Lung (tissue), 12 donors: ENCODE data around the gene B3GALT4. TPM values are rescaled to one million over a fixed set of nuclear protein-coding genes. Genes with fewer than 3 reads are reported as not detected.

Source experiments
- ATAC-seq: fragments of 200-7000 bp; cut with Tn5 transposase; one replicate; pipeline ENCODE4 v1.9.1; 2020; ENCODE audit warnings: moderate number of reproducible peaks; ENCODE audit not compliant: insufficient read depth, low FRiP score
- DNase-seq, 3 donors: peaks; one replicate each; pipeline ENCODE4 v3.0.0-alpha.2; 2013 to 2017
- H3K27ac ChIP-seq, 2 donors: one replicate each; pipeline ENCODE4 v1.5.1; 2013; ENCODE audit warnings: mild to moderate bottlenecking in 2 of 2, moderate library complexity in 2 of 2, control low read depth in 1 of 2, inconsistent platforms in 1 of 2, low read depth in 1 of 2, low read length in 1 of 2
- H3K27me3 ChIP-seq, 3 donors: one replicate each; pipeline ENCODE4 v1.5.1; 2013; ENCODE audit warnings: low read length in 2 of 3; ENCODE audit not compliant: control insufficient read depth in 3 of 3, insufficient read depth in 3 of 3
- H3K36me3 ChIP-seq, 4 donors: one replicate each; pipeline ENCODE4 v1.5.1; 2013; ENCODE audit warnings: low read length in 4 of 4, mild to moderate bottlenecking in 1 of 4, moderate library complexity in 1 of 4; ENCODE audit not compliant: control insufficient read depth in 4 of 4, insufficient read depth in 4 of 4
- H3K4me1 ChIP-seq, 5 donors: one replicate each; pipeline ENCODE4 v1.5.1; 2013; ENCODE audit warnings: low read length in 5 of 5, mild to moderate bottlenecking in 2 of 5, moderate library complexity in 1 of 5; ENCODE audit not compliant: control insufficient read depth in 5 of 5, insufficient read depth in 5 of 5
- H3K4me3 ChIP-seq: one replicate; pipeline ENCODE4 v1.5.1; 2013; ENCODE audit warnings: mild to moderate bottlenecking, control low read depth, moderate library complexity
- H3K9ac ChIP-seq, 2 donors: one replicate each; pipeline ENCODE4 v1.5.1; 2013; ENCODE audit warnings: low read length in 2 of 2, control low read depth in 1 of 2; ENCODE audit not compliant: insufficient read depth in 1 of 2
- H3K9me3 ChIP-seq, 4 donors: one replicate each; pipeline ENCODE4 v1.5.1; 2013; ENCODE audit warnings: low read length in 3 of 4, mild to moderate bottlenecking in 1 of 4, moderate library complexity in 1 of 4; ENCODE audit not compliant: control insufficient read depth in 4 of 4, insufficient read depth in 3 of 4
- WGBS, 2 donors: extraction: QIAGEN DNeasy Blood & Tissue Kit; methylation state at CpG; one replicate each; pipeline ENCODE4 v1.1.7; 2013; 5-methylcytosine and 5-hydroxymethylcytosine counted together
- polyA plus RNA-seq, 2 donors: library from polyadenylated mRNA; stranded (reverse); fragments of 200-250 nt; gene quantifications; one replicate each; pipeline ENCODE4 v1.2.1, GENCODE V29; 2013
- total RNA-seq, 2 donors: library from RNA; depleted of rRNA in 1 of 2; stranded (reverse); fragments of >200 nt in 1 of 2; gene quantifications; one replicate each; pipeline ENCODE4 v1.2.1, GENCODE V29; 2014 to 2021
- TF ChIP-seq, protein P1 (sequence below): IDR thresholded peaks from 2 replicates; pipeline ENCODE4 v1.5.1; 2012; ENCODE audit warnings: mild to moderate bottlenecking; ENCODE audit errors: control extremely low read depth, extremely low read depth
- donor health status: control.
- donor health status: control.
- donor health status: Bipolar disorder and iron deficiency.
- donor health status: healthy.
- donor health status: DM: yes; HTN: yes; CAD: no.

B3GALT4 gene
- total and polyA plus RNA-seq, 4 donors: 6.8 to 19.0 (median 14.0) TPM

GRCh38 chr6:33264015-33264414 is 12.9 kb upstream of the B3GALT4 start:
- ATAC-seq (no peak), DNase-seq (no peak)
- 86 to 93% methylated on average over 7 of the region's 7 CpGs for WGBS, 2 donors
- no peaks in the 10 kb centered on the region for H3K9me3 ChIP-seq
- no peak overlapping the region for H3K4me3 ChIP-seq
- TF ChIP-seq, protein P1, sequence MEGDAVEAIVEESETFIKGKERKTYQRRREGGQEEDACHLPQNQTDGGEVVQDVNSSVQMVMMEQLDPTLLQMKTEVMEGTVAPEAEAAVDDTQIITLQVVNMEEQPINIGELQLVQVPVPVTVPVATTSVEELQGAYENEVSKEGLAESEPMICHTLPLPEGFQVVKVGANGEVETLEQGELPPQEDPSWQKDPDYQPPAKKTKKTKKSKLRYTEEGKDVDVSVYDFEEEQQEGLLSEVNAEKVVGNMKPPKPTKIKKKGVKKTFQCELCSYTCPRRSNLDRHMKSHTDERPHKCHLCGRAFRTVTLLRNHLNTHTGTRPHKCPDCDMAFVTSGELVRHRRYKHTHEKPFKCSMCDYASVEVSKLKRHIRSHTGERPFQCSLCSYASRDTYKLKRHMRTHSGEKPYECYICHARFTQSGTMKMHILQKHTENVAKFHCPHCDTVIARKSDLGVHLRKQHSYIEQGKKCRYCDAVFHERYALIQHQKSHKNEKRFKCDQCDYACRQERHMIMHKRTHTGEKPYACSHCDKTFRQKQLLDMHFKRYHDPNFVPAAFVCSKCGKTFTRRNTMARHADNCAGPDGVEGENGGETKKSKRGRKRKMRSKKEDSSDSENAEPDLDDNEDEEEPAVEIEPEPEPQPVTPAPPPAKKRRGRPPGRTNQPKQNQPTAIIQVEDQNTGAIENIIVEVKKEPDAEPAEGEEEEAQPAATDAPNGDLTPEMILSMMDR: no peak
- H3K4me1 ChIP-seq: no peaks in the 10 kb centered on the region
- H3K36me3 ChIP-seq: peaks cover 4 to 59% (median 43%) of the 10 kb centered on the region in 4 donors
- H3K9ac ChIP-seq: no peak overlapping the region
- no peaks in the 10 kb centered on the region for H3K27me3 ChIP-seq
- H3K27ac ChIP-seq: no peak overlapping the region

DNA sequence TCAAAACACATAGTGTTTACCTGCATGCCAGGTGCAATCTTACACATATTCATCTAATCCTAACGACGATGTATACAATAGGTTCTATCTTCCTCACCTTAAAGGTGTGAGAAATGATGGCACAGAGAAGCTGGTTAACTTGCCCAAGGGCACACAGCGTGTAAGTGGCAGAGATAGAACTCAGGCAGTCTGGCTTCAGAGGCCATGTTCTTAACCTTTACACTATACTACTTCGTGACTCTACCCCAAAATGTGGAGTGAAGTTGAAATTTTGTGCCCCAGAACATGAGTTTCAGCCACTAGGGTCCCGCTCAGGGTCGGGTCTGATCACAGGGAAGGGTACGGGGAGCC is 5.8 kb upstream of the B3GALT4 start:
- H3K9me3 ChIP-seq: no peaks in the 10 kb centered on the region
- H3K36me3 ChIP-seq: peaks cover 6 to 63% (median 43%) of the 10 kb centered on the region in 4 donors
- H3K4me1 ChIP-seq: peaks cover 5 to 35% (median 23%) of the 10 kb centered on the region in 5 donors
- no peaks in the 10 kb centered on the region for H3K27me3 ChIP-seq
- ATAC-seq (no peak), DNase-seq (no peak)
- peak overlapping the region; percentile 82 for H3K4me3 ChIP-seq
- TF ChIP-seq, protein P1: no peak
- H3K27ac ChIP-seq: peak overlapping the region; percentile 78 to 94
- WGBS, 2 donors: 3 to 5% methylated on average over 7 of the region's 7 CpGs
- H3K9ac ChIP-seq: peak overlapping the region; percentile 56 to 95

- TF ChIP-seq, protein P1: no peak
- Histone ChIP-seq H3K4me3 (peak within 1 kb of the TSS; percentile 86), H3K27ac (peak within 1 kb of the TSS; percentile 78 to 94), H3K27me3 (no peaks in the 10 kb centered on the region), H3K36me3 (peaks cover 6 to 59% (median 41%) of the 10 kb centered on the region in 4 donors), H3K9me3 (no peaks in the 10 kb centered on the region), H3K4me1 (peaks cover 10 to 40% (median 26%) of the 10 kb centered on the region in 5 donors), H3K9ac (peak within 1 kb of the TSS; percentile 93 to 95)
- 0% methylated on average over 48 of the region's 48 CpGs for WGBS, 2 donors
- DNase-seq (peak; percentile 97 to 100 (median 99)), ATAC-seq (peak; percentile 89)
Observed at GRCh38 chr6:33271468-33272274, 5.3 kb upstream of the B3GALT4 start, which contains the start of the genes RPS18 and VPS52. TSS of gene RPS18 (plus strand) at chr6:33272075. CDS start at chr6:33272120, 45 bp downstream. TSS of gene VPS52 (minus strand) at chr6:33271876. CDS start at chr6:33271675, 201 bp downstream.
